AG09309 (cell line): ENCODE data around the gene ITPR2.
"Not testable (repeated sequence)": the region's sequence is repeated elsewhere in the genome, so short reads cannot be mapped to it uniquely, and the experiment has no call there.

Experiments
- DNase-seq: peaks from one replicate; pipeline ENCODE4 v3.0.0-alpha.2; 2010; ENCODE audit warnings: low read depth
- H3K4me3 ChIP-seq: 2 replicates; pipeline ENCODE4 v1.5.1; 2011; ENCODE audit warnings: mild to moderate bottlenecking, low read depth, low read length, moderate library complexity; ENCODE audit not compliant: control insufficient read depth
- CTCF ChIP-seq: IDR thresholded peaks from 2 replicates; pipeline ENCODE4 v1.5.1; 2011; ENCODE audit warnings: mild to moderate bottlenecking, low read depth, low read length, inconsistent platforms; ENCODE audit not compliant: insufficient read depth, control insufficient read depth; ENCODE audit errors: missing control alignments

Gene ITPR2

GRCh38 chr12:26612203-26612602 lies 220.8 kb downstream of the ITPR2 start:
- no peak overlapping the region for H3K4me3 ChIP-seq
- DNase-seq: no peak
- no peak for TF ChIP-seq CTCF

GRCh38 chr12:26611598-26611997 lies 221.4 kb downstream of the ITPR2 start:
- TF ChIP-seq CTCF: no peak
- no peak for DNase-seq
- H3K4me3 ChIP-seq: no peak overlapping the region

GRCh38 chr12:26610774-26611173 lies 222.2 kb downstream of the ITPR2 start:
- H3K4me3 ChIP-seq: no peak overlapping the region
- TF ChIP-seq CTCF: no peak
- no peak for DNase-seq

GRCh38 chr12:26609986-26610385 lies 223.0 kb downstream of the ITPR2 start:
- no peak overlapping the region for H3K4me3 ChIP-seq
- TF ChIP-seq CTCF: no peak
- DNase-seq: no peak

- no peak for DNase-seq
- no peak for TF ChIP-seq CTCF
- H3K4me3 ChIP-seq: no peak overlapping the region
Measured at GRCh38 chr12:26608706-26609105, 224.3 kb downstream of the ITPR2 start.

- no peak overlapping the region for H3K4me3 ChIP-seq
- no peak for DNase-seq
- no peak for TF ChIP-seq CTCF
Measured at GRCh38 chr12:26608273-26608672, 224.7 kb downstream of the ITPR2 start.

GRCh38 chr12:26606911-26607310 lies 226.1 kb downstream of the ITPR2 start:
- no peak overlapping the region for H3K4me3 ChIP-seq
- no peak for TF ChIP-seq CTCF
- no peak for DNase-seq

- H3K4me3 ChIP-seq, DNase-seq: not testable (repeated sequence)
Measured at GRCh38 chr12:26604813-26605212, 228.2 kb downstream of the ITPR2 start.
